HG03460 (cell line): ENCODE results near the gene IFI27L2.
A peak's percentile ranks its signal among the peaks of the same experiment; 100 is the strongest.

Source experiments
- ATAC-seq: cut with Tn5 transposase; IDR thresholded peaks from one replicate; pipeline ENCODE4 v1.9.1; 2021; ENCODE audit not compliant: unreplicated experiment

IFI27L2 gene

DNA sequence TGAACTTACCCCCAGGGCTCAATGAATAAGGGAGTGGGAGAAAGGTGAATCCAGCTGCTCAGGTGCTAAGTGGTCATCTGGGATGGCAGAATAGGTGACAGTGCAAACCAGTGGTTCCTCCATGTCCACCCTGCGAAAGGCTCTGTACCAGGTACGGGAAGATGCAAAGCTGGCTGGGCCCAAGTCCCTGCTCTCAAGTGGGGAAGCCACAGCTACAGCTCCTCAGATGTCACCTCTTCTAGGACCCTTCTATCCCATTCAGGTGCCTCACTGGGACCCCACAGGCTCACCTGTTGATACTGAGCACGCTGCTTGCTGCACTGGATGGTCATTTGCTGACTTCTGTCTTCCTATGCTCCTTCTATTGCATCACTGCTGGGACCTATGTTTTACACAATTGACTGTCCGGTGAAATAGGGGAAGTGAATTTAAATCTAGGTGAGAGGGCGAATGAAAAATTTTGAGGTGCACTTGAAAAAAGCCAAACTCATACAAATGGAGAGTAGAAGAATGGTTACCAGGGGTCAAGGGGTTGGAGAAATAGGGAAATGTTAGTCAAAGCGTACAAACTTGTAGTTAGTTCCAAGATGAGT, 24.4 kb upstream of the IFI27L2 start:
- no peak for ATAC-seq

DNA sequence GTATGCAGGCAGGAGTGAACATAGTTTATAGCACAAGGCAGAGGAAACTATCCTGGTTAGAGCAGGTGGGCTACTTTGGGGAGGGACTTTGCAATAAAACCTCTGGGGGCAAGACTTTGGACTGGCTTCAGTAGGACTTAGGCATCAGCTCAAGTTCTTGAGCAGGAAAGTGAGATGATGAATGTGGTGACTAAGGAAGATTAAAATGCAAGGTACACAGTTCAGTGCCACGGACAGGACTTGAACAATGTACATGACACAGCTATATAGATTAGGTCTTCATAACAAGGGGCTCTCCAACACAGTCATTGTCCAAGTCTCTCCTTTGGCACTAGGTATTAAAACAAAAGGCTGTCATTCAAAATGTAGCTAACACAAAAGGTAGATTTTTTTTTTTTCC, 23.3 kb upstream of the IFI27L2 start:
- ATAC-seq, result no peak

DNA sequence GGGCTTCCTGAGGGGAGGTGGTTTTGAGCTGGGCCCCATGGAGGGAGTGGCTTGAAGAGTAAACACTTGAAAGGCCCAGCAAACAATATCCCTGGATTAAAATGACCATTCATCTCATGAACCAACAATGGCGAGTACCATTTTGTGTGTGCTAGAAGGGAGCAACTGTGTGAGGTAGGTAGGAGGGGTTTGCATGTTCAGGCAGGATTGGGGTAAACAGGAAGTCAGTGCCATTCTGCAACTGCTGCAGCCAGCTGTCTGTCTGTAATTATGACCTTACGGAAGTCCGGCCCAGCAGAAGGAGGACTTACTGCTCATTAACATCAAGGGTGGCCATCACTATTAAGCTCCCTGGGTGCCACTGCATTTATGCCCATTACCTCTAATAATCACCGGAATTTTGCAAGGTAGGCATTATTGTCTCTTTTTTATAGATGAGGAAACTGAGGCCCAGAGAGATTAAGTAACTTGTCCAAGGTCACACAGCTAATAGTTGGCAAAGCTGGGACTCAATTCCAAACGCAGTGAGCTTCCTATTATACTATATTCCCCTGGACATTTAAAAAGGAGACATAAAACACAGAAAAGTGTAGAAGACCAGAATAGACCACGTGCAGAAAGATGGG, 16.6 kb upstream of the IFI27L2 start:
- ATAC-seq, result no peak

DNA sequence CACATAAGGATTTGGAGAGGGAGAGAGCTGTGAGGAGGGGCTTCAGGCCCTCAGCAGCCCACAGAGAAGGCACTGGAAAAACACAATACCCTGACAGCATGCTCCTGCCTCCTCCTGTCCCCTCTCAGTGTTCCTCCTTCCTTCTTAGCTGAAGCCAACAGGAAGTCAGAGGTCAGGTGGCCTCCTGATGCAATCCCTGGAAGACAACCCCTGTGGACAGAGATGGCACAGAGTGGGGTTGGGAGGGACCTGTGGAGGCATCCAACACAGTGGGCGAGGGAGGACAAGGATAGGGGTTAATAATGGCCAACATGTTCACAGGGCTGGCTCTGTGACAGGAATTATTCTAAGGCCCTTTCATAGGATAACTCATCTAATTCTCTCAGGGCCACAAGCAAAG, 15.4 kb upstream of the IFI27L2 start:
- ATAC-seq, result no peak

DNA sequence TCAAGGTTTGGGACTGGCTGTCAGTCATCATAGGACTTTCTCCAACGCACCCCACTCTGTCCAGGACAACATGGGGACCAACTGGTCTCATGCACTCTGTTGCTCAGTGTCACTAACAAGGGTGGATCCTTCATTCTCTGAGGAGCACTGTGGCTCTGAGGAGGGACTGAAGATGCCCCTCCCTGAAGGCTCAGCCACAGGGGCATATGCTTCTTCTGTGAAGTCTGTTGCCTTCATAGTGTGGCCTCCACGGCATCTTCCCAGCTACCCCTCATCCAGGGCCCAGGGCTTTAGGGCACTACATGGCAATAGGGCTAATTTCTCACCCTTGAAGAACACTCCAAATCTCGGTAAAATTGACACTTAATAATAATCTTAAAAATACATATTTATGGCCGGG, 14.3 kb upstream of the IFI27L2 start:
- ATAC-seq, result no peak

DNA sequence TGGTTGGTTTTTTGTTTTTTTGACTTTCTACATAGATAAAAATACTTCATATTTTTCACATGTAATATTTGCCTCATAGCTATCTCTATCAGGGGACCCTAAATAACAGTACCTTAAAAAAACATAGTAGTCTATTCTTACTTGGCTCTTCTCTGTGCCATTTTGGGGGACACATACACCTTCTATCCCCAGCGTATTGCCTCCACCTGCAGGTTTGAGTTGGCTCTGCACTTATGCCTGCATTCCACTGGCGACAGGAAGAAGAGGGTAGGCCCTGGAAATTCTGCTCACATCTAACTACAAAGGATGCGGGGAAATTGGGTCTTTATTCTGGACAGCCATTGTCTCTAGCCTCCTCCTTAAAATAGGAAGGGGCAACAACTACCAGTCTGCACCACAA, 13.8 kb upstream of the IFI27L2 start:
- no peak for ATAC-seq

DNA sequence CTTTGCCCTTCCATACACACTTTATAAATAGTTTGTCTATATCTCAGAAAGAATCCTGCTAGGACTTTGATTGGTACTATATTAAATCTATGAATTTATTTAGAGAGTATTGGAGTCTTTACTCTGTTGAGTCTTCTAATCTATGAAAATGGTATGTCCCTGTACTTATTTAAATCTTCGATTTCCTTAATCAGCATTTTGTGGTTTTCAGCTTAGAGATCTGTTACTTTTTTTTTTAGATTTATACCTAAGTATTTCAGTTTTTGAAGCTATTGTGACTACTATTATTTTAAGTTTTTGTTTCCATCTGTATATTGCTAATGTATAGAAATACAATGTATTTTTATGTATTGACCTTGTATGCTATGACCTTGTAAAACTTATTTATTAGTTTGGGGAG, 13.4 kb upstream of the IFI27L2 start:
- no peak for ATAC-seq

DNA sequence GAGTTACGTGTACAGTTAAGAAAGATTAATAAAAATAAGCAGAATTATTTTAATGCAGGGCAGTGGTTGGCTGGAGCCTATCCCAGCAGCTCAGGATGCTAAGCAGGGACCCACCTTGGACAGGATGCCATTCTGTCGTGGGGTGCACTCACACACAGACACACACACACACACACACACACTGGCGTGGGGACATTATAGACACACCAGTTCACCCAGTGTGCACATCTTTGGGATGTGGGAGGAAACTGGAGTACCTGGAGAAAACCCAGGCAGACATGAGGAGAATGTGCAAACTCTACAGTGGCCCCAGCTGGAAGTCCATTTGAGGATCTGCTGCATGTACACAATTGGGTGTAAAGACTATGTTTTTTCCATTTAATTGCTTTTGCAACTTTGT, 12.8 kb upstream of the IFI27L2 start:
- ATAC-seq, result no peak

DNA sequence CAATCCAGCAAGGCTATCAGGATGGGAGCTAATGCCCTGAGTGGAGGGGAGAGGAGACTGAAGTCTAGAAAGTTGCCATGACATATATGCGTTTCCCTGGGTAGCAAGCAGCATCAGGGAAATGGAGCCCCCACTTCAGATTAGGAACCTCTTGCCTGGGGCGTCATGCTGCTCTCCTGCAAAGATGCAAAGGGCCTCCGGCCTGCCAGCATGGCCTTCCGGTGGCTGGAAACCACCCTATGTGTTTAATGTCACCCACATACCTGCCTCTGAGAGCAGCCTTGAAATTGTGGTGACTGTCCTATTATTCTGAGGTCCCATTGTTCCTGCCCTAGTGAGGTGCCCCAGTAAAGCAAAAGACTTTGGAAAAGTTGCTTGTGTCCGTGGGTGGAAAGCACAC, 10.0 kb upstream of the IFI27L2 start:
- ATAC-seq, result no peak

DNA sequence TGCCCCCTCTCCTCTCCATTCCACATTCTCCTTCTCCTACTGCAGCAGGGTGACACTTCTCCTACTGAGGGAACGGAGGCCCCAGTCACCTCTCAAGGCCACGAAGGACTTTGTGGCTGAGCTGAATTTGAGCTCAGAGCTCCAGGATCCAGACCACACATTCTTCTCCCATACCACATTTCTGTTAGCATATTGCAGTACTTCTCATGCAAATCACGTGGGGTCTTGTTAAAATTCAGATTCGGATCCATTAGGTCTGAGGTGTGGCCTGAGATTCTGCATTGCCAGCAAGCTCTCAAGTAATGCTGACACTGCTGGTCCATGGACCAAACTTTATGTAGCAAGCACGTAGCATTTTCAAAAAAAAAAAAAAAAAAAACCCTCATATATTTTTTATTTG, 9.6 kb upstream of the IFI27L2 start:
- no peak for ATAC-seq

DNA sequence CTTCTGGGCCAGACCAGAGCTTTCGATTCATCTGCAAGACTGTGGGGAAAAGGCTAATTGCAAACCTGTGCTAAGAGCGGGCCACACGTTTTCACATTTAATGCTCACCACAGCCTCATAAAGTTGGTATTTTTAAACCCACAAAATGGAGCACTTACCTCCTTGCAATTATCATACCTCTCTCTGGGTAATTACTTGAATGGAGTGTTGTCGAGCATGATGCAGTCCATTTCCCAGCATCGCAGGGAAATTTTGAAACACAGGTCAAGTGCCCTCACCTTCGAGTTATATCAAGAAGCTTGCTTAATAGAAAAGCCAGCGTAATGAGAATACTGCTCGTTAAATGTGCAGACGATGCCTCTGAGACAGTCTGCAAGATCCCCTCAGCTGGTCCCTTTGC, 8.8 kb upstream of the IFI27L2 start:
- ATAC-seq, result no peak

DNA sequence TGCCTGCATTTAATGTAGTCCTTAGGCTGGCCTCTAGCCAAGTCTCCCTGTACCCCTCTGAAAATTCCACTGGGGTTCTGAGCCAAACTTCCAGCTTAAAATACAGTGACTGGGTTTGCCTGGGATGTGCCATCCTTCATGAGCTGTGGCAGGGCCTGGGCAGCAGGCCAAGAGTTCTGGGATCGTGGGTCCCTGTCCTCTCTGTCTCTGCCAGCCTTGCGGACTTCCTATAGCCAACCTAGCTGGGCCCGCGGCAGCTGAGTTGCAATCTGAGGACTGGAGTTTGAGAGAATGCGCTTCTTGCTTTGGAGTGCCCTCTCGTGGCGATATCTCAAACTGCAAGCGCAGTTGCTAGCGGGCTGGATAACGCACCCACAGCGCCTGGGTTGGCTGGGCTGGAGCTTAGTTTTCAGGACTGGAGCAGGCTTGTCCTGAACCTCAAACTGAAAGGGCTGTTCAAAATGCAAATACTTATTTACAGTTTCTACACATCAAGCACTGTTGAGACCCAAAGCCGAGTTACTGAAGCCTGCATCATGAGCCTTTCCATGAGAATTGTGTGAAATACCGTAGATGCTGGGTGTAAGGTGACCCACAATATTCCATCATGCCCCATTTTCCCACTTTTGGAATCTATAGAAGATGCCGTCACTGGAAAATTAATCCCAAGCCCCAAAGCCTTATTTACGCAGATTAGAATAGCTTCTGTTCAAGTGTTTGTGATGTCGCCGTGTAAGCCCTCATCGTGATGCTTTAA, 7.3 kb upstream of the IFI27L2 start:
- ATAC-seq, result peak; percentile 87

DNA sequence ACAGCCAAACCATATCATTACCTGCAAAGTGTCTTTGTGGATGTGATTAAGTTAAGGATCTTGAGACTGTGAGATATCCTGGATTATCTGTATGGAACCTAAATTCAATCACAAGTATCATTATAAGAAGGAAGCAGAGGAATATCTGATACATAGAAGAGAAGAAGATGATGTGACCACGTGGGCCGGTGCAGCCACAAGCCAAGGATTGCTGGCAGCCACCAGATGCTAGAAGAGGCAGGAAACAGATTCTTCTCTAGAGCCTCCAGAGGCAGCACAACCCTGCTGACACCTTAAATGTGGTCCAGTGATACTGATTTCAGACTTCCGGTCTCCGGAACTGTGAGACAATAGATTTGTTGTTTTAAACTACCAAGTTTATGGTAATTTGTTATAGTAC, 6.1 kb upstream of the IFI27L2 start:
- ATAC-seq, result no peak

DNA sequence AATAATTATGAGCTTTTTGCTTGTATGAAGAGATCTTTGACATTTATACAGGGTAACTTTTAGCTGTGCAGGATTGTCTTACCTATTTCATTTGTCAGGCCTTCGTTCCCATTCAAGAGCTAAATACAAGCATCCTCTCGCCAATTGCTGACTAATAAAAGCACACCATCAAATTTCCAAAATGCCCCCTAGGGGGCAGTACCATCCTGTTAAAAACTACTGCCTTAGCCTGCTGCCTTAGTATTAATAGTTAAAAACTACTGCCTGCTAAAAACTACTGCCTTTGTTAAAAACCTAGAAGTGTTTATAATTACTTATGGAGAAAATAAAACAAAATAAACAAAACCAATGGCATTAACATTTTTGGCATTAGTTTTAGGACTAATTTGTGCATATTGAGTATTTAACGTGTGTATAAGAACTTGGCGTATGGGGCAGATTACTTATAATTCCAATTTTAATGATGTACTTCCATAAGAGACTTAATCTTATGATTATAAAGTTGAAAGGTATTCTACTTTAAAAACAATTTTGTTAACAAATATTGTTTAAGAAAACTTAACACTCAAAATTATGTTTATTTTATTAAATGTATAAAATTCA, 3.0 kb upstream of the IFI27L2 start:
- ATAC-seq, result no peak

DNA sequence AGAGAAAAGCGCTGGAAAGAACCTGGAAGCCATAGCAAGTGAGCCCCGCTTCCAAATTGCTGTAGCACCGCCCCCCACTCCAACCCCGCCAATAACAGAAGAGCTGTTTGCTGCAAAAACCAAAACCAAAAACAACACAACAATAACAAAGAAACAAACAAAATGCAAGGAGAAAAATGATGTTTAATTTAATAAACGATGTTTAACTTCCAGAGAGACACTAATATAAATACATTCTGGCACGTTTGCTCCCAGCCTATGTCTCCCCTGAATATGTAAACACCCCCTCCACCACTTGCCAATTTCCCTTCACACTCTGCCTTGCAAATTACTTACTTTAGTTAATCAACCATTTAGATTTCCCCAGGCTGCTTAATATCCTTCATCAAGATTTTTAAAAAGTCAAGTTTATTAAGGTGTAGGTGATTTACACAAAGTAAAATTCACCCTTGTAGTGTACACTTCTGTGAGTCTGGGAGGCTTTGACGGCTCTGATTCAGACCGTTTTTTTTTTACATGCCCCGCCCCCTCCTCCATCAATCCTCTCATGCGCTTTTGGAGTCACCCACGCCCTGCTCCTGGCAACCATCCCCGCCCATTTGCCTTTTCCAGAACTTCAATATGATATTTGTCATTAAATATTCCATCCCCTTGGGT, 482 bp upstream of the IFI27L2 start:
- ATAC-seq, result no peak

DNA sequence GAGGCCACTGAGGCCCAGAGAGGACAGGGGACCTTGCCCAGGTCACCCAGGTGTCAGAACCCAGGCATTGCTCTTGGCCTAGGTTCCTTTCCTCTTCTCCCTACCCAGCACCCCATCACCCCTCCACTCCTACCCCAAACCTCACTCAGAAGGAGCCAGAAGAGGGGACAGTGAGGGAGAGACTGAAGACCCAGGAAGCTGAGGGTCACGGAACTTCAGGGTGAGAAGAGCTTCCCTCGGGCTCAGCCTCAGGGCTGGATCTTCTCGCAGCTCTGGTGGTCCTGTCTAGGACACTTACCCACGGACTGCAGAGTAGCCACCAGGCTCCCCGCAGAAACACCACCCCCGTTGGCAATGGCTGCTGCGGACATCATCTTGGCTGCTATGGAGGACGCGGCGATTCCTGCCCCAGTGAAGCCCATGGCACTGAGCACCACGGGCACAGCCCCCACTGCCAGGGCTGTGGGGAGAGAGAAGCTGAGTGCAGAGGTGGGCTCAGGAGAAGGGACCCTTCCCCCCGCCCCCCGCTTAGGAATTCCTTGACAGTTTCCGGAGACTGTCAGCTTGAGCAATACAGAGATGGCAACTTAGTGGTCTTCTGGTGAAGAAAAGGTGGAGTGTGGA, 1.1 kb downstream of the IFI27L2 start:
- ATAC-seq, result no peak

DNA sequence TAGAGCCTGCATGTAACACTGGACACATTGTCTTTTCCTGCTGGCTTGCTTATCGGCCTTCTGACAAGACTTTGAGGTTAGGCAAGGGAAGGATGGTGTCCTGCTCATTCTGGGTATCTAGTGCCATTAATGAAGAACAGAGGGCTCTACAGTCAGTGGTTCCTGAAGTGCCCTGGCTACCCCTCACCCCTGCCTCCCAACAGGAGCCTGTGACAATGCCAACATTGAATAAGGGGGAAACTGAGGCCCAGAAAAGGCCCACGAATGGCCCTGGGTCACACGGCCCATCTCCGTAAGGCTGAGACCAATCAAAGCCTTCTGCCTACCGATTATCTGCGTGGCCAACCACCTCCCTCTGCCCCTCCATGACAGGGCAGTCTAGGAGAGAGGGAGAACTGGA, 2.1 kb downstream of the IFI27L2 start:
- no peak for ATAC-seq

DNA sequence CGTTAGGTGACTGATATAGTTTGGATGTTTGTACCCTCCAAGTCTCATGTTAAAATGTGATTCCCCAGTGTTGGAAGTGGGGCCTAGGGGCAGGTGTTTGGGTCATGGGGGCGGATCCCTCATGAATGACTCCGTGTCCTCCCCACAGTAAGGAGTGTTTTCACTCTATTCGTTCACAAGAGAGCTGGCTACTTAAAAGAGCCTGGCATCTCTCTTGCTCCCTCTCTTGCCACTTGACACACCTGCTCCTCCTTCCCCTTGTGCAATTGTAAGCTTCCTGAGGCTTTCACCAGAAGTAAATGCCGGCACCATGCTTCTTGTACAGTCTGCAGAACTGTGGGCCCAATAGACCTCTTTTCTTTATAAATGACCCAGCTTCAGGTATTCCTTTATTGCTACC, 2.6 kb downstream of the IFI27L2 start:
- no peak for ATAC-seq

DNA sequence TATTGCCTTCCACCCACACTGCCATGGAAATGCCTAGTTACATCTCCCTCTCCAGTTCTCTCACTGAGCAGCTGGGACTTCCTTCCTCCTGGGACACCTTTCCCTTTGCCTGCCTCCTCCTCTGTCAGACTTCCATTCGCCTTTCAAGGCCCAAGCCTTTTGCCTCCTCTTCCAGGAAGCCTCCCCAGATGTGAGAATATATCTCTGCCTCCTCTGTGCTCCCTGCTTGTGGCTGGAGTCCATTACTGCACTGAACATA, 3.1 kb downstream of the IFI27L2 start:
- no peak for ATAC-seq

DNA sequence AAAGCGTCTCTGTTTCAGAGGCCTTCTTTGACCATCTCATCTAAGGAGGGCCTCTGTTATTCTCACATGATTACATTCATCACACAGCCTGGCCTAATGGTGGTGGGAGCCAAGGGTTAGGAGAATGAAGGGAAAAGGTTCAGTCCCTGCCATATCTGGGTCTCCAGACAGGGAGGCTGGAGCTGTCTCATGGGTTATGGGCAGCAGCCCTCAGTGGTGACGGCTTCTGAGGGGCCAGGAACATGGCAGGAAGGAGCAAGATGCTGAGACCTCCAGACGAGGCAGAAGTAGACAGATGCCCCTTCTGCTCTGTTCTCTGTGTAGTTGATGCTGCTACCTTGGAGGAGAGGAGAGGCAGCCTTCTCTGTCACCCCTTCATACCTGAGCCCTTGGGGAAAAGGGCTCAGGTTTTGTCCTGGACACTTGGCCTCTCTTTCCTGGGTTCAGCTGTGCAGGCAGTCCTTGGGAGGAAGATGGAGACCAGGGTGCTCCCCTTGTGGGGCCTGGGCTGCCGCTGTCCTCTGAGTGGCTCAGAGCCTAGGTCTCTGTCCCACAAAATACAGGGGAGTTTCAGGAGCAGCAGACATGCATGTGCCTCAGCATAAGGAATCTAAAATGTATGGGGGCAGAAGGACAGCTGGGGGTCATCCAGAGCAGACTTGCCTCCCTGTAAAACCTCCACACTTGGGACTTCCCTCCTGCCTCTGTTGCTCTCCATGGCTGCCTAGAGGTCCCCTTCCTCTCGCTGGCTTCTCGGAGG, 3.6 kb downstream of the IFI27L2 start:
- ATAC-seq, result no peak
